ENCODE measurements around the gene TRRAP. TPM values are rescaled to one million over a fixed set of nuclear protein-coding genes. Genes with fewer than 3 reads are reported as not detected.

Gene TRRAP
- total RNA-seq, 6 donors from 2014 or later: 29.1 to 53.4 (median 37.5) TPM

DNA sequence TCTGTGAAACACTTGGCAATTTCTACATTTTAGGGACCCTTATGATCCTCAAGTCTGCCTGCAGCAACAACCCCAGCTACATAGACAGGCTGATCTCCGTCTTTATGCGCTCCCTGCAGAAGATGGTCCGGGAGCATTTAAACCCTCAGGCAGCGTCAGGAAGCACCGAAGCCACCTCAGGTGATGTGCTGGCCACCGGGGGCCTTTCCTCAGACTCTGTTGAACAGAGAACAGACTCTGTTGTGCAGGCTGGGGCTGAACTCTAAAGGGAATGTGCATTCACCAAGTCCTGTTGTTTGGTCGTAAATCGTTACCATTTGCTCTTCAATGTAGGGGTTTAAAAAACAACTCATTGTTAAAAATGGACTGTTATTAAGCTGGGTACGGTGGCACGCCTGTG, 86.3 kb downstream of the TRRAP start:
- 96 to 98% methylated on average over 10 of the region's 10 CpGs for WGBS, 2 donors
- Histone ChIP-seq H3K27me3 (no peaks in the 10 kb centered on the region), H3K4me1 (no peaks in the 10 kb centered on the region), H3K36me3 (peaks cover 68 to 99% (median 89%) of the 10 kb centered on the region in 4 donors), H3K4me3 (no peak overlapping the region), H3K9me3 (no peaks in the 10 kb centered on the region), H3K27ac (no peak overlapping the region)
- ATAC-seq (ENCODE audit: low FRiP score in 2 of 2): no peak
- DNase-seq: no peak
- TF ChIP-seq, protein P1, sequence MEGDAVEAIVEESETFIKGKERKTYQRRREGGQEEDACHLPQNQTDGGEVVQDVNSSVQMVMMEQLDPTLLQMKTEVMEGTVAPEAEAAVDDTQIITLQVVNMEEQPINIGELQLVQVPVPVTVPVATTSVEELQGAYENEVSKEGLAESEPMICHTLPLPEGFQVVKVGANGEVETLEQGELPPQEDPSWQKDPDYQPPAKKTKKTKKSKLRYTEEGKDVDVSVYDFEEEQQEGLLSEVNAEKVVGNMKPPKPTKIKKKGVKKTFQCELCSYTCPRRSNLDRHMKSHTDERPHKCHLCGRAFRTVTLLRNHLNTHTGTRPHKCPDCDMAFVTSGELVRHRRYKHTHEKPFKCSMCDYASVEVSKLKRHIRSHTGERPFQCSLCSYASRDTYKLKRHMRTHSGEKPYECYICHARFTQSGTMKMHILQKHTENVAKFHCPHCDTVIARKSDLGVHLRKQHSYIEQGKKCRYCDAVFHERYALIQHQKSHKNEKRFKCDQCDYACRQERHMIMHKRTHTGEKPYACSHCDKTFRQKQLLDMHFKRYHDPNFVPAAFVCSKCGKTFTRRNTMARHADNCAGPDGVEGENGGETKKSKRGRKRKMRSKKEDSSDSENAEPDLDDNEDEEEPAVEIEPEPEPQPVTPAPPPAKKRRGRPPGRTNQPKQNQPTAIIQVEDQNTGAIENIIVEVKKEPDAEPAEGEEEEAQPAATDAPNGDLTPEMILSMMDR (IDR thresholded peaks at IDR 0.05): no peak
- TF ChIP-seq POLR2A (IDR thresholded peaks at IDR 0.05) (no peak), POLR2AphosphoS5 (IDR thresholded peaks at IDR 0.05) (no peak), EP300 (IDR thresholded peaks at IDR 0.05) (no peak)

DNA sequence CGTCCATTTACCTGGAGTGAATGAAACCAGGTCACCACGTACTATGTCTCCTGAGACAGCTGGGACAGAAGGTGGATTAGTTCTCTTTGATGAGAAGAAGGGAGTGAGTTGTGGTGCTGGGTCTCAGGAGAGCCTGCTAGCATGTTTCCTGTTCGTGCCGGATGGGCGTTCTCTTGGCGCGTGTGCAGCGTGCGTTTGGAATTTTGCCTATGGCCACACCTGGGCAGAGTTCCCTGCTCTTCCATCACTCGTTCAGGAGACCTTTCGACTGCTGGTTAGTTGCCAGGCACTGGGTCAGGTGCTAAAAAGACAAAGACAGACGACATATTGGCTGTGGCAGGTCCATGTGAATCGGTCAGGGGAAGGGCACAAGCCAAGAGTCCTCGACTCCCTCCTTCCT, 90.3 kb downstream of the TRRAP start:
- peaks cover 77 to 99% (median 92%) of the 10 kb centered on the region in 4 donors for H3K36me3 ChIP-seq
- ATAC-seq (ENCODE audit: low FRiP score in 2 of 2): no peak
- no peak overlapping the region for H3K27ac ChIP-seq
- H3K4me1 ChIP-seq: no peaks in the 10 kb centered on the region
- WGBS, 2 donors: 80 to 94% methylated on average over 12 to 14 of the region's 14 CpGs
- no peak for TF ChIP-seq POLR2A (IDR thresholded peaks at IDR 0.05)
- TF ChIP-seq EP300 (IDR thresholded peaks at IDR 0.05): no peak
- no peaks in the 10 kb centered on the region for H3K9me3 ChIP-seq
- no peak overlapping the region for H3K4me3 ChIP-seq
- H3K27me3 ChIP-seq: no peaks in the 10 kb centered on the region
- DNase-seq: no peak

DNA sequence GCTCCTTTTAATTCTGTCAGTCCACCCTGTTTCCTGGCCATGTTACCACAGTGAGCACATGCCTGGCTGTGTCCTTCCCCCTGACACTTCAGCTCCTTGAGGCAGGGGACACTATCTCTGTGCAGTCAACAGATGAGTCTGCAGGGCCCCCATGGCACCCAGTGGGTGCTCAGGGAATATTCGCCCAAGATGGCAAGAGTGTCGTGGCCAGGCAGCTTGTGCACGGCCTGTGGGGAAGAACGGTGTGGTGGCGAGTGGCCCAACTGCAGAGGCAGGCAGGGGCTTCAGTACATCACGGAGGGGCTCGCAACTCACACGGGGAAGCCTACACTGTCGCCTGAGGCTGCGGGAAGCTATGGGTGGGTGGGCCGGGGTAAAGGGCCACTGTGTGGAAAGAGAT, 91.1 kb downstream of the TRRAP start:
- ATAC-seq (ENCODE audit: low FRiP score in 2 of 2) (no peak), DNase-seq (no peak)
- H3K36me3 ChIP-seq: peaks cover 77 to 99% (median 96%) of the 10 kb centered on the region in 4 donors
- H3K9me3 ChIP-seq: no peaks in the 10 kb centered on the region
- TF ChIP-seq, protein P1 (IDR thresholded peaks at IDR 0.05): no peak
- TF ChIP-seq POLR2A (IDR thresholded peaks at IDR 0.05): no peak
- TF ChIP-seq POLR2AphosphoS5 (IDR thresholded peaks at IDR 0.05): no peak
- TF ChIP-seq EP300 (IDR thresholded peaks at IDR 0.05): no peak
- H3K27me3 ChIP-seq: no peaks in the 10 kb centered on the region
- H3K4me1 ChIP-seq: no peaks in the 10 kb centered on the region
- 96 to 100% methylated on average over 5 to 11 of the region's 11 CpGs for WGBS, 2 donors
- no peak overlapping the region for H3K27ac ChIP-seq
- no peak overlapping the region for H3K4me3 ChIP-seq

DNA sequence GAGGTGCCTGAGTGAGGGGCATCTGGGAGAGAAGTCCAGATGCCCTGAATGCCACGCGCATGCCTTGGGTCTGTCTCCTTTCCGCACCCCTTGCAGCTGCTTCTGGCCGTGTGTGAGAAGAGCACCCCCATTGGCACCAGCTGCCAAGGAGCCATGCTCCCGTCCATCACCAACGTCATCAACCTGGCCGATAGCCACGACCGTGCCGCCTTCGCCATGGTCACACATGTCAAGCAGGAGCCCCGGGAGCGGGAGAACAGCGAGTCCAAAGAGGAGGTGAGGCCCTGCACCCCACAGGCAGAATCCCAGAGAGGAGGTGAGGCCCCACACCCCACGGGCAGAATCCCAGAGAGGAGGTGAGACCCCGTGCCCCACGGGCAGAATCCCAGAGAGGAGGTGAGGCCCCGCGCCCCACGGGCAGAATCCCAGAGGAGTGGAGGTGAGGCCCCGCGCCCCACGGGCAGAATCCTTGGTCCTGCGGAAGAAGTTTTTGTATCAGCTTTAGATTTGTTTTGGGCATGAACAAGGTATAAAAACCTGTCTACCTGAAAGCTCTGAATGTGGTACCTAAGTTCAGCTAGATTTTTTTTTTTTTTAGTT, 91.8 kb downstream of the TRRAP start:
- Histone ChIP-seq H3K4me3 (no peak overlapping the region), H3K27me3 (no peaks in the 10 kb centered on the region), H3K9me3 (no peaks in the 10 kb centered on the region), H3K4me1 (no peaks in the 10 kb centered on the region), H3K27ac (no peak overlapping the region), H3K36me3 (peaks cover 70 to 99% (median 95%) of the 10 kb centered on the region in 4 donors)
- TF ChIP-seq POLR2A (IDR thresholded peaks at IDR 0.05): no peak
- TF ChIP-seq, protein P1 (IDR thresholded peaks at IDR 0.05): no peak
- TF ChIP-seq EP300 (IDR thresholded peaks at IDR 0.05): no peak
- no peak for TF ChIP-seq POLR2AphosphoS5 (IDR thresholded peaks at IDR 0.05)
- 93 to 95% methylated on average over 14 to 24 of the region's 24 CpGs for WGBS, 2 donors
- no peak for ATAC-seq (ENCODE audit: low FRiP score in 2 of 2)
- no peak for DNase-seq

DNA sequence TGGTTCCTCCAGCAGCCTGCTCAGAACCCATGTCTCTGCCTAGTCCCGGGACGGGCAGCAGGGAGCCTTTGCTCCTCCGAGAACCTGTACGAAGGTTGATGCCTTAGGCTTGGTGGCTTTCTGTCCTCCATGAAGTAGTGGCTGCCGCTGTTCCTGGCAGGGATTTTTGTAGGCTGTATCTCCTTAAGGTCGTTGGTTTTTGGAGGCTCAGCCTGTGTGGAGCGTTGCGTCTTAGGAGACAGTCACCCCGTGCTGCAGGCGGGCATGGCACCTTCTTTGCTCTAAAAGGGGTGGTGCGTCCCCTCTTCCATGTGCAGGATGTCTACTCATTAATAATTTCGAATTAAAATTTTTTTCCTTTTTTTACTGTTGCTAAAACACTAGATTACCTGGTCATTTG, 92.5 kb downstream of the TRRAP start:
- H3K4me3 ChIP-seq: no peak overlapping the region
- DNase-seq (no peak), ATAC-seq (ENCODE audit: low FRiP score in 2 of 2) (no peak)
- H3K27ac ChIP-seq: no peak overlapping the region
- H3K27me3 ChIP-seq: no peaks in the 10 kb centered on the region
- H3K36me3 ChIP-seq: peaks cover 63 to 99% (median 94%) of the 10 kb centered on the region in 4 donors
- TF ChIP-seq, protein P1 (IDR thresholded peaks at IDR 0.05): no peak
- no peak for TF ChIP-seq EP300 (IDR thresholded peaks at IDR 0.05)
- TF ChIP-seq POLR2AphosphoS5 (IDR thresholded peaks at IDR 0.05): no peak
- no peak for TF ChIP-seq POLR2A (IDR thresholded peaks at IDR 0.05)
- WGBS, 2 donors: 90 to 92% methylated on average over 11 to 12 of the region's 12 CpGs
- H3K4me1 ChIP-seq: no peaks in the 10 kb centered on the region
- H3K9me3 ChIP-seq: no peaks in the 10 kb centered on the region

Data from upper lobe of left lung (tissue), 6 donors.